DMS53 treated with DMSO at 0.1 percent for 48 hours (cell line): ENCODE results near the gene DHRS12.

ENCODE experiments used
- DNase-seq: peaks from one replicate; lab custom pipeline; 2025; ENCODE audit not compliant: unreplicated experiment; lab: John Stamatoyannopoulos, UW

Gene DHRS12

DNA sequence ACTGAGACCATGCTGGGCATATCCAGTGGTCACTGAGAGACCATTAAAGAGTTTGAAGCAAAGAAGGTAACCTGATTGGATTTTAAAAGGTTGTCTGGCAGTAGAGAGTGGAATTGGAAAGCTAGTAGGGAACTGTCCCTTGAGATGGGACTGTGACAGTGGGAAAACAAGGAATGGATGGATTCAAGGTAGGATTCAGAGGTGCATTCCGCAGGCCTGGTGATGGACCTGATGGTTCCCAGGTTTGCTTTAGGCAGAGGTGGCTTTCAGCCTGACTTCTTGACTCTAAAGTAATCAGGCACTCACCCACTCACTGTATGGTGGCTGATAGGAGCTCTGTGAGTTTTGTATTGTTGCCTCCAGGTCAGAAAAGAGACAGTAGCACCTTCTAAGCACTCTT is 73.0 kb downstream of the DHRS12 start:
- no peak for DNase-seq

DNA sequence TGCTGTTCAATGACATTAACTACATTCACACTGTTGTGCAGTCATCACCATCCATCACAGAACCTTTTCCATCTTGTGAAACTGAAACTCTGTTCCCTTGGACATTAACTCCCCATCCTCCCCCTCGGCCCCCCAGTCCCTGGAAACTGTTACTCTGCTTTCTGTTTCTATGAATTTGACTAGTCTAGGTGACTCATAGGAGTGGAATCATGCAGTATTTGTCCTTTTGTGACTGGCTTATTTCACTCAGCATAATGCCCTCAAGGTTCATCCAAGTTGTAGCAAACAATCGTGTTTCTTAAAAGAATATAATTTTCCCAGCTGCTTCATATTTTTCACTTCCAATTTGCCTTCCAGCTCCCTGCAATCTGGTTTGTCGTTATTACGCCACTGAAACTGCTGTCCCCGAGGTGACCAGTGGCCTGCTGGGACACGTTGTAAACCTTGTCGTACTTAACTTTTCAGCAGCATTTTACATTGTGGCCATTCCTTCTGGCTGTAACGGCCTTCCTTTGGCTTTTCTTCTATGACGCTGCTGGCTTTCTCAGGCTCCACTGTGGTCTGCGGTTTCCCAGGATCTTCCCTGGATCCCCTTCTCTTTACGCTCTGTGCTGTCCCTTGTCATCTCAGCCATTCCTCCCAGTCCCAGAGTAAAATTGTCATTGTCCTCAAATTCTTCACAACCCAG is 74.0 kb downstream of the DHRS12 start:
- DNase-seq, result no peak

DNA sequence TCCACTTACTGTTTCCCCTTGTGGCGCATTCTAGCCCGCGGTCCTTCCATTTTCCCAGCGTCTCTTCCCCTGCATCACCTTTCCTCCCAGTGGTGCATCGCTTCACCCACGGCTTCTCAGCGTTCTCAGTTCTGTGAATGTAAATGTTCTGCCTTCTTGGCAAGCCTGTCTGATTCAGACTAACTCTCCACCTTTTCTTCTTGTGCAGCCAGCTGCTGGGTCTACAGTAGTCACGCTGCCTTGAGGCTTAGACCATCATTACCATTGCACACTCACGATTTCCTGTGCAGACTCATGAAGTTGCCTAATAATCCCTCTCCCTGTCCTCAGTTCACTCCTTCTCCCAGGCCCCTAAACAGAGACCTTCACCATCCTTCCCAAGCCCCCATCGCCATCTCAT is 75.0 kb downstream of the DHRS12 start:
- no peak for DNase-seq

DNA sequence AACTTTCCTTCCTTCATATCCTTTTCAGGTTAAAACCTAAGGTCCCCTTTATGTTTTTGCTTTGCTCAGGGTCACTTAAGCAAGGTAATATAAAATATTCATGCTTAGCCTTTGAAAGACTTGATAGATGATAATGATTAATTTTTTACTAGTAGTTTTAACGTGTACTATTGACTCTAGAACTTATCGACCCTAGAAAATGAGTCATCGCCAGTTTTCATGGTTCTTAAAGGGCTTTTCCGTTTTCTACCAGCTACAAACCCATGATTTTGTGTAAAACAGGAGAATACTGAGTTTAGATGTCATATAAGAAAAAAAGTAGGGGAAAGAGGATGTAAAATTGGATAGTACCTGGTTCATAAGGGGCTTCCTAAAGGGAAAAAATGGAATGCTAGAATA is 75.7 kb downstream of the DHRS12 start:
- DNase-seq, result no peak

DNA sequence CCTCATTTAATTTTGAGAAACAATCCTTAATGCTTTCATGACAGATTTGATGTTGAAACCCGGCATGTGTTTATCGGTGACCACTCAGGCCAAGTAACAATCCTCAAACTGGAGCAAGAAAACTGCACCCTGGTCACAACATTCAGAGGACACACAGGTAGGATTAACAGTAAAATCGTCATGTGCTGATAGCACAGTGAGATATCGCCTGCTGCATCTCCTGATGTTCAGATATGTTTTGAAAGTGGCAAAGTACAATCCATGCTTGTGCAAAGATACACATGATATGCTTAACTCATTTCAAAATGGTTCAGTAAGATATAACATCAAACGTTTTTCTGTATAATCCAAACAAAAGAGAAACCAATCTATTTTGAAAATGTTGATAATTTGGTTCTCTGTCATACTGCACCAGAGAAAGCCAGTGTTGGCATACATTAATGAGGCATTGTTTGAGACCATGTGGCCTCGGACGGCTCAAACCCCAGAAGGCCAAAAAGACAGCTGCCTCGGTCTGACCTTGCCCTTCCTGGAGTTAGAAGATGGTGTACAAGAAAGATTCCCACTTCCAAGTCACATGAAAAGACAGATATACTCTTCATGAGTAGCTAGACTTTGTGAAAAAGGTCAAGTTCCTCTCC is 76.2 kb downstream of the DHRS12 start:
- DNase-seq, result no peak

DNA sequence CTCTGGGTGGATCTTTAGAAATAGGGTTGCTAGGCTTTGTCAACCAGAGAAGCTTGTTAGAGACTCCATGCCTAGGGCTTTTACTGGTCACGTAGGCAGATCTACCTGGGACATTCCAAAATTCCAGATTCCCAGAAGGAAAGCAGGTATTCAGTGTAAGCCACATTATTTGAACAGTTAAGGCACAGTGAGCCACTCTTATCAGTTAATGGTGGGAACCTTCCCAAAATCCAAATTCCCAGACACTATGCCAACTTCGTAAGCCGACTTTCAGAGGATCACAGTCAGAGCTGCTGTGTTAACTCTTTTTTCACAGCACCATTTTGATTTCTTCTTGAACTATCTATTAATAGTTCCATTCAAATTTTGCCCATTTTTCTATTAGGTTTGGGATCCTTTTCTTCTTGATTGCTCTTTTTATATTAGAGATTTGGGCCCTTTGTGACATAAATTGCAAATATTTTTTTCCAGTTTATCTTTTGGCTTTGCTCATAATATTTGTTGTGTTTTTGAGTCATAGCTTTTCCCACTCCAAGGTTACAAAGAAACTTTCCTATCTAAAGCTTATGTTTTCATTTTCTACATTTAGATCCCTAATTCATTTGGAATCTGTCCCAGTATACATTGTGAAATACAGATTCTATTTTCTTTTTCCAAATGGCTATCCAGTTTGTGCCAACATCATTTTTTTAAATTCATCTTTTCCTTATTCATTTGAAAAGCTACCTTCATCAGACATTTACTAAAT is 77.3 kb downstream of the DHRS12 start:
- DNase-seq, result no peak

DNA sequence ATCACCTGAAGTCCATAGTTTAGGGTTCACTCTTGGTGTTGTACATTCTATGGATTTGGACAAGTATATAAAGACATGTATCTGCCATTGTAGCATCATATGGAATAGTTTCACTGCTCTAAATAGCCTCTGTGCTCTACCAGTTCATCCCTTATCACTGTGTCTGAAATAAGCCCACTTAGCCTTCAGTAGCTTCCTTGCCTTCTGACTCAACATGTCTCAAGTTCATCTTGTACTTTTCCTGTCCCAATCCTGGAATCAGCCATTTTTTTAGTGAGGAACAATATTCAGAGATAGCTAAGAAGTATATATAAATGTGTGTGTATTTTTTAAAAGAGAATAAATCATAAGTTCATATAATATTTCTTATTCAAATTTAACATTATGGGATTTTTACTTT is 79.2 kb downstream of the DHRS12 start:
- DNase-seq, result no peak

DNA sequence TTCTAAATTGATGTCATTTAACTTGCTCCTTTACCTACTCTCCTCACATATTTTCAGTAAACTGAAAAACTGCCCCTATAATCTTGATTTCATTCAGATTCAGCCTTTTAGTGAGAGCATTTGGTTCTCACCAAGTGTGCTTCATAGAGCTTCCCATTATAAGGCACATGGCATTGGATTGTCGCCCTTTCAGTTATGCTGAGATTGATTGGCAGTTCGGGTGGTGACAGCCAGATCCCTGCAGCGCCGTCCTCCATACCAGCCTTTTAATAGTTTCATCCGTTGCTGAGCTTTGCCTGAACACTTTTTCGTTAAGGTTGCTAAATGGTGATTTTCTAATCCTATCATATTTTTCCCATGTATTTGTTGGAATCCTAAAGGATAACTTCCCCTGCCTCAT is 80.4 kb downstream of the DHRS12 start:
- DNase-seq, result no peak

DNA sequence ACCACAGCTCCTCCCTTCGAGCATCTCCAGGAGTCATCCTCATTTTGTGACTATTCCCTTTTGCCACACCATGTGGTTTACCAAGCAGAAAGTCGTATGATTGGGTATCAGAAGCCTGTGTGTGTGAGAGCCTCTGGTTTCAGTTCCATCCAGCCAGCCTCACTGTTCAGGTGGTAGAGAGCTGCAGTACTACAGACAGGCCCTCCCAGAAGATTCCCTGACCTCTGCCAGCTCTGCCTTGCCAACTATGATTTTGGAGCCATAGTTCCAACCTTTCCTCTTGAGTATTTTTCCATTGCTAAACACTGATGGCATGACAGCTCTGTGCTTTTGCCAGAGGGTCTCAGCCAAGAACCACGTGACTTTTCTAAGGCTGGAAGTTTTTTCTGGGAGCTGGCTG is 82.5 kb downstream of the DHRS12 start:
- DNase-seq, result no peak

DNA sequence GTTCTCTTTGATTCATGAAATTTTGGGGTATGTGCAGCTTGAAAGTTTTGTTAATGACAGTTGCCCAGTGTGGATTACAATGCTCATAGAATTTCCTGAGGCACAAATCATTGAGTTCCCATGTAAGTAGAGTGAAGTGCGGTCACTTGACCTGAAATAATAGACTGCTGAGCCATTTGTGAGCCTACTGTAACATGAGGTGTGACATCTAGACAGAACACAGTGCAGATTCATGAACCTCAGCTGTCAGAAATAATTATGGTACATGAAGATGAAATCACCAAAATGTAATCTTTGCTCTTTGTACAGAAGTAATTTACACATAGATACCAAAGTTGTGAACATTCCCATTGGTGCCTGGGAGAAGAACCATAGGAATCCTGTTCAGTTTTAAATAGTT is 84.6 kb downstream of the DHRS12 start:
- DNase-seq, result no peak
